NB4 (cell line): ENCODE measurements around the gene CGB2.
A peak's percentile ranks its signal among the peaks of the same experiment; 100 is the strongest.

Experiments
- DNase-seq: peaks from one replicate; pipeline ENCODE4 v3.0.0; 2010; ENCODE audit warnings: low read depth
- H3K4me3 ChIP-seq: one replicate; pipeline ENCODE4 v1.5.1; 2011; ENCODE audit warnings: mild to moderate bottlenecking, low read depth, low read length, moderate library complexity
- MAX ChIP-seq: IDR thresholded peaks from 2 replicates; pipeline ENCODE4 v1.6.1; 2011; ENCODE audit warnings: low read depth, low read length
- MYC ChIP-seq: IDR thresholded peaks from 2 replicates; pipeline ENCODE4 v1.6.1; 2011; ENCODE audit warnings: low read depth, low read length
- POLR2A ChIP-seq: IDR thresholded peaks from 2 replicates; pipeline ENCODE4 v1.6.1; 2011; ENCODE audit warnings: mild to moderate bottlenecking; ENCODE audit not compliant: insufficient read length; ENCODE audit errors: extremely low read depth
- TF ChIP-seq, protein P1 (sequence below): IDR thresholded peaks from one replicate; pipeline ENCODE4 v1.5.1; 2012; ENCODE audit warnings: low read depth, low read length

CGB2 gene

DNA sequence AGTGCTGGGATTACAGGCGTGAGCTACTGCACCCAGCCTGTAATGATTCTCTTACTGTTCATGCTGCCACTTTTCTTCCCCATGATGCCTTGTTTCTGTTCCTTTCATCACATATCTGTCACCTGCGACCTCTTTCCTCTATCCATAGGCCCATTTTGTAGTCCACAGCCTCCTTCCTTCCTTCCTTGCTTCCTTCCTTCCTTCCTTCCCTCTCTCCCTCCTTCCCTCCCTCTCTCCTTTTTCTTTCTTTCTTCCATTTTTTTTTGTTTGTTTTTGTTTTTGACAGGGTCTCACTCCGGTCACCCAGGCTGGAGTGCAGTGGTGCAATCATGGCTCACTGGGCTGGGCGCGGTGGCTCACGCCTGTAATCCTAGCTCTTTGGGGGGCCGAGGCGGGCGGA lies 42.8 kb upstream of the CGB2 start:
- TF ChIP-seq POLR2A (no peak), MAX (no peak)
- TF ChIP-seq, protein P1, sequence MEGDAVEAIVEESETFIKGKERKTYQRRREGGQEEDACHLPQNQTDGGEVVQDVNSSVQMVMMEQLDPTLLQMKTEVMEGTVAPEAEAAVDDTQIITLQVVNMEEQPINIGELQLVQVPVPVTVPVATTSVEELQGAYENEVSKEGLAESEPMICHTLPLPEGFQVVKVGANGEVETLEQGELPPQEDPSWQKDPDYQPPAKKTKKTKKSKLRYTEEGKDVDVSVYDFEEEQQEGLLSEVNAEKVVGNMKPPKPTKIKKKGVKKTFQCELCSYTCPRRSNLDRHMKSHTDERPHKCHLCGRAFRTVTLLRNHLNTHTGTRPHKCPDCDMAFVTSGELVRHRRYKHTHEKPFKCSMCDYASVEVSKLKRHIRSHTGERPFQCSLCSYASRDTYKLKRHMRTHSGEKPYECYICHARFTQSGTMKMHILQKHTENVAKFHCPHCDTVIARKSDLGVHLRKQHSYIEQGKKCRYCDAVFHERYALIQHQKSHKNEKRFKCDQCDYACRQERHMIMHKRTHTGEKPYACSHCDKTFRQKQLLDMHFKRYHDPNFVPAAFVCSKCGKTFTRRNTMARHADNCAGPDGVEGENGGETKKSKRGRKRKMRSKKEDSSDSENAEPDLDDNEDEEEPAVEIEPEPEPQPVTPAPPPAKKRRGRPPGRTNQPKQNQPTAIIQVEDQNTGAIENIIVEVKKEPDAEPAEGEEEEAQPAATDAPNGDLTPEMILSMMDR: no peak
- no peak for DNase-seq
- no peak overlapping the region for H3K4me3 ChIP-seq

DNA sequence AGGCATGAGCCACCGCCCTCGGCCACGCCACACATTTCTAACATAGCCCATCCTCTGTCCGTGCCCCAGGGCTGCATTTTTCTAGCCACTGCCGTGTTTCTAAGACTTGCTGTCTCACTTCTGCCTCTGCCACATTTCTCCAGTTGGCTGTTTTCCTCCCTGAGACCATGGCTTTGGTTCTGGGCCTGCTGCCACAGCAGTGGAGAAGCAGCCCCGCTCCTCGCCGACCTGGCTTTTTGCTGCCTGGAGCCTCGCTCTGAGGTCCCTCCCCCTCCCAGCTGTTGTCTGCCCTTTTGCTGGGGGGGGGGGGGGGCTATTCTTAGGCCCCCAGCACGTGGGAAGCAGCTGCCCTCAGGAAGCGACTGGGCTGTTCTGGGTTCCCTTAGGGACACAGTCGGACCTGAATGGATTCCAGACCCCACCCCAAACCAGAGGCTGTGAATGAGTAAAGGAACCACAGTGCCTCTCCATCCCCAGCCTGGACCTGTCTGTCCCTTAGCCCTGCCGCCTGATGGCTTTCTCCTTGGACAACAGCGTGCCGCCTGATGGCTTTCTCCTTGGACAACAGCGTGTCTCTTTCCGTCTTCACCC lies 41.9 kb upstream of the CGB2 start:
- no peak for DNase-seq
- TF ChIP-seq MYC (no peak), POLR2A (no peak), MAX (no peak)
- TF ChIP-seq, protein P1: no peak
- no peak overlapping the region for H3K4me3 ChIP-seq

DNA sequence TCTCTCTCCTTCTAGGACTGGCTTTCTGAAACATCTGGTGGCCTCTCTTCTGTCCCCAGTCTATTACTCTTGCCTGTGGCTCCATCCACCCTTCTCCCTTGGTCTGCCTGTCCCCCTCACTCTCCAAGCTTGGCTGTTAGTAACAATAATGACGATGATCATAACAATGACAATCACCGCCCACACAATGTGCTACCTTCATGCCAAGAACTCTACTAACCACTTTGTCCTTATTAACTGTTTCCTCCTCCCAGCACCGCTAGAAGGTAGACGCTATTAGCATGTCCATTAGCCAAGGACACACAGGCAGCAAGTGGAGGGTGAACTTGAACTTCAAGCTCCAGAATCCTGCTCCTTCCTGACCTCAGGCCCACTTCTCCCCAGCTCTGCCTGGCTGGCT lies 41.3 kb upstream of the CGB2 start:
- H3K4me3 ChIP-seq: no peak overlapping the region
- TF ChIP-seq MAX: no peak
- TF ChIP-seq, protein P1: no peak
- TF ChIP-seq POLR2A: no peak
- no peak for TF ChIP-seq MYC
- DNase-seq: no peak

GRCh38 chr19:48991011-48991609 lies 40.6 kb upstream of the CGB2 start:
- no peak for TF ChIP-seq MAX
- H3K4me3 ChIP-seq: no peak overlapping the region
- DNase-seq: no peak

GRCh38 chr19:48991873-48992580 lies 39.7 kb upstream of the CGB2 start:
- no peak for TF ChIP-seq MYC
- no peak for TF ChIP-seq POLR2A
- TF ChIP-seq, protein P1: no peak
- no peak for TF ChIP-seq MAX
- peak; percentile 62 for DNase-seq
- H3K4me3 ChIP-seq: peak overlapping the region; percentile 92

- DNase-seq: no peak
- TF ChIP-seq MYC: no peak
- TF ChIP-seq MAX: no peak
- TF ChIP-seq, protein P1: no peak
- no peak for TF ChIP-seq POLR2A
- peak overlapping the region; percentile 92 for H3K4me3 ChIP-seq
These were observed 39.0 kb upstream of the CGB2 start for GRCh38 chr19:48992581-48993174.
